AG10803 (cell line): ENCODE measurements around the gene TRIM7.

ENCODE experiments used
- DNase-seq: peaks from one replicate; pipeline ENCODE4 v3.0.0; 2010; ENCODE audit warnings: low read depth
- H3K4me3 ChIP-seq: 2 replicates; pipeline ENCODE4 v1.5.1; 2011; ENCODE audit warnings: mild to moderate bottlenecking, low read length, control low read depth
- TF ChIP-seq, protein P1 (sequence below): conservative IDR thresholded peaks from 2 replicates; pipeline ENCODE4 v1.5.1; 2011; ENCODE audit warnings: mild to moderate bottlenecking, low read length, control low read depth, inconsistent platforms

The TRIM7 gene

DNA sequence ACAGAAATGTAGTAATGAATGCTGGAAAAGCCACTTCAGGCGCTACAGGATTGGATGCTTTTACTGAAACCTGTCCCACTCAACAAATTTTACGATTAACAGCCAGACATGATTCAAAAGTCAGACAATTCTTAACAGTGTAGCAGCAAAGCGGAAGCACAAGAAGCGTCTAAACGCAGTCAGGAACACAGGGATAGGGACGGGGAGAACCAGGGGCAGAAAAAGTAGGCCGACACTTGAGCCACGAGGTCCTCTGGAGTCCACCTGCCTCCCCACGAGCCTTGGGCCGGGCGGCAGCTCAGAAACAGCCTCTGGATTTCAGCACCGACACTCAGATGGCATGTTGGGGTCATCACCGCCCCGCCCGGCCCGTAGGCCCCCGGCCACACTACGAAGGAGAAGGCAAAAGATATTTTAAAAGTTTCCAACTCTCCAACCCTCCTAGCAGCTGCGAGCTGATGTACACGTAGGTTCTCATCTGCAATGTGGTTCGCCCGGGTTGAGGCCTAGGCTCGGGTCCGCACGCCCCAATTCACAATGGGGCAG, 38.1 kb upstream of the TRIM7 start:
- peak overlapping the region; percentile 98 for H3K4me3 ChIP-seq
- TF ChIP-seq, protein P1, sequence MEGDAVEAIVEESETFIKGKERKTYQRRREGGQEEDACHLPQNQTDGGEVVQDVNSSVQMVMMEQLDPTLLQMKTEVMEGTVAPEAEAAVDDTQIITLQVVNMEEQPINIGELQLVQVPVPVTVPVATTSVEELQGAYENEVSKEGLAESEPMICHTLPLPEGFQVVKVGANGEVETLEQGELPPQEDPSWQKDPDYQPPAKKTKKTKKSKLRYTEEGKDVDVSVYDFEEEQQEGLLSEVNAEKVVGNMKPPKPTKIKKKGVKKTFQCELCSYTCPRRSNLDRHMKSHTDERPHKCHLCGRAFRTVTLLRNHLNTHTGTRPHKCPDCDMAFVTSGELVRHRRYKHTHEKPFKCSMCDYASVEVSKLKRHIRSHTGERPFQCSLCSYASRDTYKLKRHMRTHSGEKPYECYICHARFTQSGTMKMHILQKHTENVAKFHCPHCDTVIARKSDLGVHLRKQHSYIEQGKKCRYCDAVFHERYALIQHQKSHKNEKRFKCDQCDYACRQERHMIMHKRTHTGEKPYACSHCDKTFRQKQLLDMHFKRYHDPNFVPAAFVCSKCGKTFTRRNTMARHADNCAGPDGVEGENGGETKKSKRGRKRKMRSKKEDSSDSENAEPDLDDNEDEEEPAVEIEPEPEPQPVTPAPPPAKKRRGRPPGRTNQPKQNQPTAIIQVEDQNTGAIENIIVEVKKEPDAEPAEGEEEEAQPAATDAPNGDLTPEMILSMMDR, result no peak
- DNase-seq, result no peak

DNA sequence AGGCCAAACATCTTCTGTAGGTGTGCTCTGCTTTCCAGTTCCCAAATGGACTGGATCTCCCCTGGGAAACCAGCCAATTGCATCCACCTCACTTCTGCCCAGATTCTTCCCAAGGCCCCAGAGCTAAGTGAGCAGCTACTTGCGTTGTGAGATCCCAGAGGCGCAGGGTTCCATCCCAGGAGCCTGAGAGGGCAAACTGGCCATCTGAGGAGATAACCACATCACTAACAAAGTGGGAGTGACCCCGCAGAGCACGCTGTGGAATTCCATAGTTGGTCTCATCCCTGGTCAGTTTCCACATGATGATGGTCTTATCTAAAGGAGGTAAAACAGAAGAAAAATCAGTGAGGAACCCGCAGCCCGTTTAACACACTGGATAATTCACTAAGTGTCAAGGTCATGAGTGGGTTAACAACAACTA, 37.0 kb upstream of the TRIM7 start:
- TF ChIP-seq, protein P1, result no peak
- peak overlapping the region; percentile 98 for H3K4me3 ChIP-seq
- no peak for DNase-seq

DNA sequence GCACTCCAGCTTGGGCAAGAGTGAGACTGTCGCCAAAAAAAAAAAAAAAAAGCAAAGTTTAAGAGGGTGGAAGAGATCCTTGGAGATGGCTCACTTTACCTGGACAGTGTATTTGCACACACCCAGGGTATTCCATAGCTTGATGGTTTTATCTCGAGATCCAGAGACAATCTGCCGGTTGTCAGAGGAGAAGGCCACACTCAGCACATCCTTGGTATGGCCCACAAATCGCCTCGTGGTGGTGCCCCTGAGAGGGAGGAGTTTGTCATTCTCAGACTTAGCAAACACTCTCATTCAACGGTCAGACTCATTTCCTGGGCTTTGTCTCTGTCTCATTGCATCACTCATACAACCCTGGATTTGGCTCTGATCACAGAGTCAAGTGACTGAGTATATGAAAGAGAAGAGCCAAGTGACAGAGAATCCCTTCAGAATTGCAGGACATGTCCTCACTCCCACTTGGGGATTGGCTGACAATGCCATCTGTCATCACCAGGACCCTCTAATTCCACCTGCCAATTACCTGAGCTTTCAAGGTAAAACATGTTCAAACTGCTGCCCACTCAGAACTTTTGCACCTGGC, 36.5 kb upstream of the TRIM7 start:
- H3K4me3 ChIP-seq, result peak overlapping the region; percentile 98
- DNase-seq, result peak; percentile 85

GRCh38 chr5:181239062-181239663, 34.2 kb upstream of the TRIM7 start:
- no peak overlapping the region for H3K4me3 ChIP-seq
- TF ChIP-seq, protein P1, result no peak
- no peak for DNase-seq

More for the DNA sequence above, 36.5 kb upstream of the TRIM7 start:
- TF ChIP-seq, protein P1, result 0 out of 2 replicates have a peak, but pooled peaks have one; percentile 12

DNA sequence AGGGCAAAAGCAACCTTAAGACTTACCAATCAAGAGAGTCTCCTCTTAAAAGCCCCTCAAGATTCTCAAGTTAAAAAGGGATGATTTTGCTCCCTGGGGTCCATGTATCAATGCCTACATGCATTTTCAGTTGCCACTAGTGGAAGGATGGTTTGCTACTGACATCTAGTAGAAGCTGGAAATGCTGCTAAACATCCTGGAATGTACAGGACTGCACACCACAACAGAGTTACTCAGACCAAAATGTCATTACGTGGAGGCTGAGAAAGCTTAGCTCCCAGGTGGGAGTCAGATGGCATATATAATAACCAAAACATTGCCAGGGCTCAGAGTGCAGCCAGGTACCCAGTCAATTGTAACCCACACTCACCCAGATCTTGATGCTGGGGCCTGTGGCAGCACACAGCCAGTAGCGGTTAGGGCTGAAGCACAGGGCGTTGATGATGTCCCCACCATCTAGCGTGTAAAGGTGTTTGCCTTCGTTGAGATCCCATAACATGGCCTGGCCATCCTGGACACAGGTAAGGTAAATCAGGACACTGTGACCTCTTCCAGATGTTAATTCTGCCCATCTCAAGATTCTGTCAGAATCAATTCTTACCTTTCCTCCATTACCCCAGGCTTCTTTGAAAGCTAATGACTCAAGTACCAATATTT, 32.9 kb upstream of the TRIM7 start:
- TF ChIP-seq, protein P1, result no peak

DNA sequence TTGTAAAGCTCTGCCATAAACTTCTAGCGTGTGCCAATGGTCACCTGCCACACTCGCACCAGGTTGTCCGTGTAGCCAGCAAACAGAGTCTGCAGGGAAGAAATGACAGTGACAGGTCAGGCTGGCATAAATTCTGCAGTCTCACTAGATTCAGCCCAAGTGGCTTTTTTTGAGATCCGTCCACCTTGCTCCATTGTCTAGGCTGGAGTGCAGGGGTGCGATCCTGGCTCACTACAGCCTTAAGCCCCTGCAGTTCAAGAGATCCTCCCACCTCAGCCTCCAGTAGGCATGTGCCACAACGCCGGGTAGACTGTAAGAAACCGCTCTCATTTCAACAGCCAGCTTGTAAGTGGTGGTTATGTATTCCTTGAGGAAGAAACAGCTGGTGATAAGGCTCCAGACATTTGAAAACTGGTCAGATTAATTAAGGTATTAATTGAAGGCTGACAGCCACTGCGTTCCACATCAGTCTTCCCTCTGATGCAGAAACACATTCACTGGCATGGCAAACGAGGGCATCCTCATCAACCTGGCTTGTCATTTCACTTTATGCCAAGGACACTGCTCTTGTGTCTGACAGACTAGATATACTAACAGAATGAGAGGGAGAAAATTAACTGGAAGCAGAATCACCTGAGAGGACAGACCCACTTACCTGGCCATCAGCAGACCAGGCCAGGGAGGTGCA, 32.1 kb upstream of the TRIM7 start:
- TF ChIP-seq, protein P1, result no peak
- H3K4me3 ChIP-seq, result no peak overlapping the region
- no peak for DNase-seq

More for the DNA sequence above, 32.9 kb upstream of the TRIM7 start:
- no peak overlapping the region for H3K4me3 ChIP-seq
- no peak for DNase-seq
